ENCODE results near the gene HCFC1.
A peak's percentile ranks its signal among the peaks of the same experiment; 100 is the strongest.

The HCFC1 gene

GRCh38 chrX:153956044-153956907 lies 15.3 kb downstream of the HCFC1 start:
- no peak for DNase-seq

- DNase-seq: no peak
Measured at GRCh38 chrX:153955228-153955732, 16.3 kb downstream of the HCFC1 start.

- no peak for DNase-seq
Measured at GRCh38 chrX:153954558-153955227, 16.9 kb downstream of the HCFC1 start.

- no peak for DNase-seq
Measured at GRCh38 chrX:153953892-153954557, 17.6 kb downstream of the HCFC1 start.

- peak; percentile 47 for DNase-seq
Measured at GRCh38 chrX:153953342-153953830, 18.2 kb downstream of the HCFC1 start.

- no peak for DNase-seq
Measured at GRCh38 chrX:153952373-153953026, 19.1 kb downstream of the HCFC1 start.

- no peak for DNase-seq
Measured at GRCh38 chrX:153951683-153952372, 19.8 kb downstream of the HCFC1 start.

GRCh38 chrX:153950127-153950526 lies 21.5 kb downstream of the HCFC1 start:
- DNase-seq: no peak

GRCh38 chrX:153948847-153949805 lies 22.5 kb downstream of the HCFC1 start:
- DNase-seq: no peak

GRCh38 chrX:153948002-153948466 lies 23.6 kb downstream of the HCFC1 start:
- DNase-seq: no peak

GRCh38 chrX:153947009-153947769 lies 24.4 kb downstream of the HCFC1 start:
- DNase-seq: peak; percentile 27

- no peak for DNase-seq
Measured at GRCh38 chrX:153945956-153946943, 25.4 kb downstream of the HCFC1 start.

- DNase-seq: no peak
Measured at GRCh38 chrX:153944800-153945150, 26.8 kb downstream of the HCFC1 start.

- no peak for DNase-seq
Measured at GRCh38 chrX:153944140-153944799, 27.3 kb downstream of the HCFC1 start, which contains the start of gene RENBP. TSS of gene RENBP (minus strand) at chrX:153944643. CDS start at chrX:153944610, 33 bp downstream.

GRCh38 chrX:153941336-153942252 lies 30.0 kb downstream of the HCFC1 start:
- no peak for DNase-seq

GRCh38 chrX:153939573-153939972 lies 32.0 kb downstream of the HCFC1 start:
- DNase-seq: no peak

GRCh38 chrX:153938226-153938786 lies 33.3 kb downstream of the HCFC1 start:
- DNase-seq: no peak

Data from NCI-H1092 (cell line).